Activated T-cell treated with anti-CD3 and anti-CD28 coated beads for 24 hours (primary cell): ENCODE results near the gene PACRG.

ENCODE experiments used
- DNase-seq: peaks from one replicate; pipeline ENCODE4 v3.0.0-alpha.2; 2020; ENCODE audit warnings: low read depth

Gene PACRG

GRCh38 chr6:162866656-162867055 lies 138.9 kb downstream of the PACRG start:
- DNase-seq: no peak

- no peak for DNase-seq
Observed at GRCh38 chr6:162868397-162868796, 140.6 kb downstream of the PACRG start.

GRCh38 chr6:162871966-162872365 lies 144.2 kb downstream of the PACRG start:
- DNase-seq: no peak

- DNase-seq: no peak
Observed at GRCh38 chr6:162873537-162873936, 145.8 kb downstream of the PACRG start.

- no peak for DNase-seq
Observed at GRCh38 chr6:162875070-162875469, 147.3 kb downstream of the PACRG start.

- no peak for DNase-seq
Observed at GRCh38 chr6:162882801-162883481, 155.2 kb downstream of the PACRG start.

- no peak for DNase-seq
Observed at GRCh38 chr6:162887981-162888689, 160.4 kb downstream of the PACRG start.

- no peak for DNase-seq
Observed at GRCh38 chr6:162889303-162889702, 161.5 kb downstream of the PACRG start.

- no peak for DNase-seq
Observed at GRCh38 chr6:162898011-162898410, 170.2 kb downstream of the PACRG start.

GRCh38 chr6:162899148-162899547 lies 171.4 kb downstream of the PACRG start:
- DNase-seq: no peak

GRCh38 chr6:162900503-162900902 lies 172.7 kb downstream of the PACRG start:
- DNase-seq: no peak

- DNase-seq: no peak
Observed at GRCh38 chr6:162904069-162904663, 176.4 kb downstream of the PACRG start.

- DNase-seq: no peak
Observed at GRCh38 chr6:162906479-162906878, 178.7 kb downstream of the PACRG start.

GRCh38 chr6:162907876-162908481 lies 180.2 kb downstream of the PACRG start:
- no peak for DNase-seq

GRCh38 chr6:162913206-162913605 lies 185.4 kb downstream of the PACRG start:
- DNase-seq: no peak

GRCh38 chr6:162917506-162917905 lies 189.7 kb downstream of the PACRG start:
- DNase-seq: no peak

GRCh38 chr6:162921062-162921461 lies 193.3 kb downstream of the PACRG start:
- no peak for DNase-seq

GRCh38 chr6:162921510-162922040 lies 193.8 kb downstream of the PACRG start:
- DNase-seq: no peak

GRCh38 chr6:162922563-162923166 lies 194.9 kb downstream of the PACRG start:
- DNase-seq: no peak

GRCh38 chr6:162934844-162935243 lies 207.1 kb downstream of the PACRG start:
- DNase-seq: no peak

- no peak for DNase-seq
Observed at GRCh38 chr6:162940426-162940825, 212.7 kb downstream of the PACRG start.

GRCh38 chr6:162941128-162941527 lies 213.4 kb downstream of the PACRG start:
- no peak for DNase-seq
